ENCODE measurements around the gene SPATA46.

DNA sequence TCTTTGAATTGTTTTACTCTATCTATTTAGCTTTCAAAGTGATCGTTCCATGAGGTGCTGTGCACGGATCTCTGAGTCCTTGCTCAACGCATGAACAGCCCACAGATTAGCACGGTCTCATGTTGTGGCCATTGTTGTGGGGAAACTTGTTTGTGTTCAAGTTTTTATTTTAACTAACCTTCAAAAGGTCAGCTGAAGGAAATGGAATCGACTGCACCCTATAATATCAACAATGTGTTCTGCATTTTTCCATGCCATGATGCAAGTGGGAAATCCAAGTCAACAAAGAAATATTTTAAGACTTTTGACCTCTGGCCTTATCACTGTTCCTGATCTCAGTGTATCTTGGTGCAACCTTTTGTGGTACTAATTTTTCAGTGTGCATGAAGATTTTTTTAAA lies 29.1 kb upstream of the SPATA46 start:
- TF ChIP-seq POLR2AphosphoS5 (IDR thresholded peaks at IDR 0.05), result no peak
- TF ChIP-seq, protein P1, sequence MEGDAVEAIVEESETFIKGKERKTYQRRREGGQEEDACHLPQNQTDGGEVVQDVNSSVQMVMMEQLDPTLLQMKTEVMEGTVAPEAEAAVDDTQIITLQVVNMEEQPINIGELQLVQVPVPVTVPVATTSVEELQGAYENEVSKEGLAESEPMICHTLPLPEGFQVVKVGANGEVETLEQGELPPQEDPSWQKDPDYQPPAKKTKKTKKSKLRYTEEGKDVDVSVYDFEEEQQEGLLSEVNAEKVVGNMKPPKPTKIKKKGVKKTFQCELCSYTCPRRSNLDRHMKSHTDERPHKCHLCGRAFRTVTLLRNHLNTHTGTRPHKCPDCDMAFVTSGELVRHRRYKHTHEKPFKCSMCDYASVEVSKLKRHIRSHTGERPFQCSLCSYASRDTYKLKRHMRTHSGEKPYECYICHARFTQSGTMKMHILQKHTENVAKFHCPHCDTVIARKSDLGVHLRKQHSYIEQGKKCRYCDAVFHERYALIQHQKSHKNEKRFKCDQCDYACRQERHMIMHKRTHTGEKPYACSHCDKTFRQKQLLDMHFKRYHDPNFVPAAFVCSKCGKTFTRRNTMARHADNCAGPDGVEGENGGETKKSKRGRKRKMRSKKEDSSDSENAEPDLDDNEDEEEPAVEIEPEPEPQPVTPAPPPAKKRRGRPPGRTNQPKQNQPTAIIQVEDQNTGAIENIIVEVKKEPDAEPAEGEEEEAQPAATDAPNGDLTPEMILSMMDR (IDR thresholded peaks at IDR 0.05), result no peak
- TF ChIP-seq POLR2A (IDR thresholded peaks at IDR 0.05), result no peak

Data from prostate gland (tissue), 2 donors.